ENCODE measurements around the gene OLR1. TPM values are rescaled to one million over a fixed set of nuclear protein-coding genes. Genes with fewer than 3 reads are reported as not detected.
"Not testable (repeated sequence)": the region's sequence is repeated elsewhere in the genome, so short reads cannot be mapped to it uniquely, and the experiment has no call there.

OLR1 gene
- total RNA-seq, 1 donor from 2014 or later = 0.19 TPM

- H3K9me3 Mint-ChIP-seq = no peaks in the 10 kb centered on the region
Measured at GRCh38 chr12:10196210-10196609, 24.3 kb upstream of the OLR1 start.

DNA sequence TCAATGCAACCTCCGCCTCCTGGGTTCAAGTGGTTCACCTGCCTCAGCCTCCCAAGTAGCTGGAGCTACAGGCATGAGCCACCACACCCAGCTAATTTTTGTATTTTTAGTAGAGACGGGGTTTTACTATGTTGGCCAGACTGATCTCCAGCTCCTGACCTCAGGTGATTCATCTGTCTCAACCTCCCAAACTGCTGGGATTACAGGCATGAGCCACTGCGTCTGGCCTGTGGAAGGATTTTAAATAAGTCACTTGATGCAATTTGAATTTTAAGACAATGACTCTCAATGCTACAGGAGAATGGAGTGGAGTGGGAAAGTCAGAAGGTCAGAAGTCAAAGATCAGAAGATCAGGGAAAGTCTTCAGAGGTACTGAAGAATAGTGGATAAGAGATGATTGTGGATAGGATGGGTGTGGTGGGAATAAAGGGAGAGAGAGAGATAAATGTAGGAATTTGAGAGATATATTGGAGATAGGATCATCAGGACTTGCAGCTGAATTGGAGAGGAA lies 22.3 kb upstream of the OLR1 start:
- no peak overlapping the region for H3K4me3 Mint-ChIP-seq
- no peak overlapping the region for H3K27ac Mint-ChIP-seq
- peaks cover 8% of the 10 kb centered on the region for H3K27me3 Mint-ChIP-seq
- H3K36me3 Mint-ChIP-seq = no peaks in the 10 kb centered on the region
- DNase-seq (ENCODE audit: extremely low spot score, unreplicated experiment) = no peak
- TF ChIP-seq, protein P1, sequence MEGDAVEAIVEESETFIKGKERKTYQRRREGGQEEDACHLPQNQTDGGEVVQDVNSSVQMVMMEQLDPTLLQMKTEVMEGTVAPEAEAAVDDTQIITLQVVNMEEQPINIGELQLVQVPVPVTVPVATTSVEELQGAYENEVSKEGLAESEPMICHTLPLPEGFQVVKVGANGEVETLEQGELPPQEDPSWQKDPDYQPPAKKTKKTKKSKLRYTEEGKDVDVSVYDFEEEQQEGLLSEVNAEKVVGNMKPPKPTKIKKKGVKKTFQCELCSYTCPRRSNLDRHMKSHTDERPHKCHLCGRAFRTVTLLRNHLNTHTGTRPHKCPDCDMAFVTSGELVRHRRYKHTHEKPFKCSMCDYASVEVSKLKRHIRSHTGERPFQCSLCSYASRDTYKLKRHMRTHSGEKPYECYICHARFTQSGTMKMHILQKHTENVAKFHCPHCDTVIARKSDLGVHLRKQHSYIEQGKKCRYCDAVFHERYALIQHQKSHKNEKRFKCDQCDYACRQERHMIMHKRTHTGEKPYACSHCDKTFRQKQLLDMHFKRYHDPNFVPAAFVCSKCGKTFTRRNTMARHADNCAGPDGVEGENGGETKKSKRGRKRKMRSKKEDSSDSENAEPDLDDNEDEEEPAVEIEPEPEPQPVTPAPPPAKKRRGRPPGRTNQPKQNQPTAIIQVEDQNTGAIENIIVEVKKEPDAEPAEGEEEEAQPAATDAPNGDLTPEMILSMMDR (conservative IDR thresholded peaks at IDR 0.05) = no peak
- no peaks in the 10 kb centered on the region for H3K9me3 Mint-ChIP-seq
- peaks cover 4% of the 10 kb centered on the region for H3K4me1 Mint-ChIP-seq (ENCODE audit: unreplicated experiment)

More at GRCh38 chr12:10196210-10196609, 24.3 kb upstream of the OLR1 start:
- no peak for DNase-seq (ENCODE audit: extremely low spot score, unreplicated experiment)
- Mint-ChIP-seq H3K27ac (no peak overlapping the region), H3K4me1 (ENCODE audit: unreplicated experiment) (no peaks in the 10 kb centered on the region), H3K36me3 (no peaks in the 10 kb centered on the region), H3K27me3 (peaks cover 8% of the 10 kb centered on the region), H3K4me3 (no peak overlapping the region)
- TF ChIP-seq, protein P1 (conservative IDR thresholded peaks at IDR 0.05) = no peak

GRCh38 chr12:10191865-10192264 lies 19.9 kb upstream of the OLR1 start:
- Mint-ChIP-seq H3K27me3 (peaks cover 8% of the 10 kb centered on the region), H3K36me3 (no peaks in the 10 kb centered on the region), H3K4me3 (no peak overlapping the region), H3K4me1 (ENCODE audit: unreplicated experiment) (peaks cover 4% of the 10 kb centered on the region), H3K9me3 (no peaks in the 10 kb centered on the region), H3K27ac (peak overlapping the region; percentile 92)
- TF ChIP-seq, protein P1 (conservative IDR thresholded peaks at IDR 0.05) = no peak
- no peak for DNase-seq (ENCODE audit: extremely low spot score, unreplicated experiment)

DNA sequence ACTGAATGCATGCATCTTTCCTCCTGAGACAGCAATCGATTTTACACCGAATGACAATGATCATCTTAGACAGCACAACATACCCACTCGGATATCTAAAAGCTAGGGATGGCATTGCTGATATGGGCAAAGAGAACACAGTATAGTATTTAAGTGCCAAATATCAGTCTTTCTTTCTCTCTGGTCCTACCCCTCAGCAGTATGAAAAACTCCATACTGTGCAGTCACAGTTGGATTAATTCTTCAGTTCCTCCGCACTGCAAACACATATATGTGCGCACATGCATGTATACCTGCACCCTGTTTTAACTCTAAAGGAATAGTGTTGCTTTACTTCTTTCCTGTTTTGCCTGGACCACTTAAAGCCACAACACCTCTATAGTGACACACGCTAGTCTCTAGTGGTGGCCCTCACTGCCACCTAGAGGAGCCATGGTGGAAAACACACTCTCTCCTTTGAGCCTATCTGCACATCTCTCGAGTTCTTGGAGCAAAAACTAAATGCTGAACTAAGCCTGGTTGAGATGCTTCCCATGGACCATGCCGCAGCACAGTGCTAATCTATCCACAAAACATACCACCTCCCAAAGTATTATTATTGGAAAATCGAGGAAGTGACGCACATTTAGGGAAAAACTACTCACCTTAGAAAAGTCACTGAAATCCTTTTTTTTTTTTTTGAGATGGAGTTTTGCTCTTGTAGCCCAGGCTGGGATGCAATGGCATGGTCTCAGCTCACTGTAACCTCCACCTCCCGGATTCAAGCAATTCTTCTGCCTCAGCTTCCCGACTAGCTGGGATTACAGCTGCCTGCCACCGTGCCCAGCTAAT lies 18.8 kb upstream of the OLR1 start:
- no peak for DNase-seq (ENCODE audit: extremely low spot score, unreplicated experiment)
- TF ChIP-seq, protein P1 (conservative IDR thresholded peaks at IDR 0.05) = peak; percentile 73
- H3K27me3 Mint-ChIP-seq = peaks cover 8% of the 10 kb centered on the region
- H3K27ac Mint-ChIP-seq = peak overlapping the region; percentile 92
- H3K36me3 Mint-ChIP-seq = no peaks in the 10 kb centered on the region
- peaks cover 4% of the 10 kb centered on the region for H3K4me1 Mint-ChIP-seq (ENCODE audit: unreplicated experiment)
- H3K9me3 Mint-ChIP-seq = no peaks in the 10 kb centered on the region
- H3K4me3 Mint-ChIP-seq = peak overlapping the region; percentile 37

GRCh38 chr12:10189653-10190052 lies 17.7 kb upstream of the OLR1 start:
- no peak for DNase-seq (ENCODE audit: extremely low spot score, unreplicated experiment)
- peak overlapping the region; percentile 88 for H3K27ac Mint-ChIP-seq
- H3K36me3 Mint-ChIP-seq = no peaks in the 10 kb centered on the region
- no peaks in the 10 kb centered on the region for H3K9me3 Mint-ChIP-seq
- TF ChIP-seq, protein P1 (conservative IDR thresholded peaks at IDR 0.05) = no peak
- peak overlapping the region; percentile 60 for H3K4me3 Mint-ChIP-seq
- peaks cover 5% of the 10 kb centered on the region for H3K27me3 Mint-ChIP-seq
- H3K4me1 Mint-ChIP-seq (ENCODE audit: unreplicated experiment) = peaks cover 4% of the 10 kb centered on the region

DNA sequence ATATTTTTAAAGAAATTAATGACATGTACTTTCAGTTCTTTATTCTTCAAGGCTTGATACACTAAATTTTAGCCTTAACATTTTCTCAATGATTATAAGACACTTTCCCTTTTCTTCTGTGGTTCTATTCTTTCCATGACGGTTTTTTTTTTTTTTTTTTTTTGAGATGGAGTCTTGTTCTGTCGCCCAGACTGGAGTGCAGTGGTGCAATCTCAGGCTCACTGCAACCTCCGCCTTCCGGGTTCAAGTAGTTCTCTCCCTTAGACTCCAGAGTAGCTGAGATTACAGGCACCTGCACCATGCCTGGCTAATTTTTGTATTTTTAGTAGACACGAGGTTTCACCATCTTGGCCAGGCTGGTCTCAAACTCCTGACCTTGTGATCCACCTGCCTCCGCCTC lies 15.0 kb upstream of the OLR1 start:
- not testable (repeated sequence) for DNase-seq (ENCODE audit: extremely low spot score, unreplicated experiment); H3K9me3 Mint-ChIP-seq; H3K4me1 Mint-ChIP-seq (ENCODE audit: unreplicated experiment); H3K36me3 Mint-ChIP-seq; H3K4me3 Mint-ChIP-seq; H3K27ac Mint-ChIP-seq; H3K27me3 Mint-ChIP-seq
